Measurements from ENCODE around the gene DUOX1.

The DUOX1 gene

DNA sequence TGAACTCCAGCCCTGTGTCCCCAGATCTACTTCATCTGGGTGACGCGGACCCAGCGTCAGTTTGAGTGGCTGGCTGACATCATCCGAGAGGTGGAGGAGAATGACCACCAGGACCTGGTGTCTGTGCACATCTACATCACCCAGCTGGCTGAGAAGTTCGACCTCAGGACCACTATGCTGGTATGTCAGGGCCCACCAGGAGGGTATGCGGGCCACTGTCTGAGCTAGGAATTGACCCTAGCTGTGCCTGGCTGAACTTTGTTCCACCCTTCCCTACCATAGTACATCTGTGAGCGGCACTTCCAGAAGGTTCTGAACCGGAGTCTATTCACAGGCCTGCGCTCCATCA is 33.7 kb downstream of the DUOX1 start:
- no peak overlapping the region for H3K4me3 ChIP-seq
- no peak overlapping the region for H3K27ac ChIP-seq
- no peak for DNase-seq (ENCODE audit: low spot score)
- no peak for TF ChIP-seq CTCF (IDR thresholded peaks at IDR 0.05)

- no peak overlapping the region for H3K27ac ChIP-seq
- TF ChIP-seq CTCF (IDR thresholded peaks at IDR 0.05) = no peak
- DNase-seq (ENCODE audit: low spot score) = no peak
- H3K4me3 ChIP-seq = no peak overlapping the region
Observed at GRCh38 chr15:45164914-45165313, 35.1 kb downstream of the DUOX1 start.

- no peak for DNase-seq (ENCODE audit: low spot score)
- Histone ChIP-seq H3K27ac (peak overlapping the region in 1 of 2 donors; percentile 99), H3K4me3 (no peak overlapping the region)
- TF ChIP-seq CTCF (IDR thresholded peaks at IDR 0.05) = no peak
Observed at GRCh38 chr15:45165536-45165935, 35.7 kb downstream of the DUOX1 start.

GRCh38 chr15:45166834-45167630 is 37.2 kb downstream of the DUOX1 start:
- DNase-seq (ENCODE audit: low spot score) = peak; percentile 91
- TF ChIP-seq CTCF (IDR thresholded peaks at IDR 0.05) = peak; percentile 36
- Histone ChIP-seq H3K27ac (peak overlapping the region; percentile 96 to 99), H3K4me3 (peak overlapping the region; percentile 91)

- no peak for TF ChIP-seq CTCF (IDR thresholded peaks at IDR 0.05)
- Histone ChIP-seq H3K4me3 (peak overlapping the region; percentile 91), H3K27ac (peak overlapping the region; percentile 96 to 99)
- peak; percentile 73 for DNase-seq (ENCODE audit: low spot score)
Observed at GRCh38 chr15:45167631-45168205, 37.9 kb downstream of the DUOX1 start.

DNA sequence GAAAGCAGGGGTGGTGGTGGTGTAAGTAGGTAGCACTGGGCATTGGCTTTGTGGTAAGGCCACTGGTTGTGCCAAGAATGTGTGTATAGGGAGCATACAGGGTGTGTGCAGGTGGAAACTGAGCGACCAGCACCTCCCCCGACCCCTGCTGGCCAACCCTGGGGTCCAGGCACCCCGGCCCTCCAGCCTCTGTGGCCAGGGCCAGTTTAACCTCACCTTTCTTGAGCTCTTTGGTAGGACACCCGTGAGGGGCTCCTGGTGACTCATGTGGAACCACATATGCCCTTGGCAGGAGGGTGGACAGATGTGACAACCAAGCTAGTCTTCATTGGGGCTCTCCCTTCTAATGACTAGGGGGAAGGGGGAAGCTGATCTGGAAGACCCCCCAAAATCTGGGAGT is 38.5 kb downstream of the DUOX1 start:
- Histone ChIP-seq H3K4me3 (no peak overlapping the region), H3K27ac (peak overlapping the region in 1 of 2 donors; percentile 99)
- DNase-seq (ENCODE audit: low spot score) = peak; percentile 71
- TF ChIP-seq CTCF (IDR thresholded peaks at IDR 0.05) = no peak

Data from coronary artery (tissue), 2 donors.